ENCODE data around the gene SLC26A1.
"Not testable (repeated sequence)": the region's sequence is repeated elsewhere in the genome, so short reads cannot be mapped to it uniquely, and the experiment has no call there.

Gene SLC26A1

GRCh38 chr4:1013225-1014073, 20.2 kb upstream of the SLC26A1 start:
- no peak for DNase-seq

GRCh38 chr4:1012034-1012739, 19.0 kb upstream of the SLC26A1 start:
- DNase-seq, result no peak

GRCh38 chr4:1011666-1012033, 18.4 kb upstream of the SLC26A1 start:
- no peak for DNase-seq

- peak; percentile 60 for DNase-seq
Observed at GRCh38 chr4:1011022-1011665, 17.9 kb upstream of the SLC26A1 start, which contains the start of gene FGFRL1. FGFRL1 (plus strand) TSS chr4:1011626; CDS start chr4:1012486, 860 bp downstream.

GRCh38 chr4:1010395-1011021, 17.3 kb upstream of the SLC26A1 start:
- DNase-seq, result peak; percentile 42

GRCh38 chr4:1009542-1010394, 16.6 kb upstream of the SLC26A1 start:
- no peak for DNase-seq

GRCh38 chr4:1008840-1009541, 15.8 kb upstream of the SLC26A1 start:
- DNase-seq, result no peak

- no peak for DNase-seq
Observed at GRCh38 chr4:1006856-1007255, 13.7 kb upstream of the SLC26A1 start.

- DNase-seq, result no peak
Observed at GRCh38 chr4:1004557-1005485, 11.6 kb upstream of the SLC26A1 start.

- DNase-seq, result no peak
Observed at GRCh38 chr4:1004071-1004418, 10.8 kb upstream of the SLC26A1 start.

- DNase-seq, result no peak
Observed at GRCh38 chr4:1003271-1004070, 10.3 kb upstream of the SLC26A1 start.

GRCh38 chr4:1002631-1003251, 9.5 kb upstream of the SLC26A1 start:
- DNase-seq, result no peak

GRCh38 chr4:1002131-1002630, 9.0 kb upstream of the SLC26A1 start:
- DNase-seq, result no peak

- no peak for DNase-seq
Observed at GRCh38 chr4:1001561-1002130, 8.4 kb upstream of the SLC26A1 start.

GRCh38 chr4:1000686-1001260, 7.6 kb upstream of the SLC26A1 start:
- DNase-seq, result no peak

- no peak for DNase-seq
Observed at GRCh38 chr4:999882-1000425, 6.8 kb upstream of the SLC26A1 start.

- DNase-seq, result not testable (repeated sequence)
Observed at GRCh38 chr4:999240-999863, 6.1 kb upstream of the SLC26A1 start.

All from NCI-H510A treated with DMSO at 0.1 percent for 48 hours (cell line).